Tibial artery (tissue), 4 donors: ENCODE results near the gene SLC16A14.
"Not testable (repeated sequence)": the region's sequence is repeated elsewhere in the genome, so short reads cannot be mapped to it uniquely, and the experiment has no call there.

Experiments
- DNase-seq, 2 donors: peaks; one replicate each; pipeline ENCODE4 v3.0.0-alpha.2; 2019
- H3K27ac ChIP-seq, 2 donors: fragments of 200-600 bp; sonication (generic) in 1 of 2; 1 replicate in 1 of 2; 2 replicates in 1 of 2; pipeline ENCODE4 v1.5.1; 2018 to 2019; ENCODE audit warnings: mild to moderate bottlenecking in 1 of 2
- H3K27me3 ChIP-seq, 2 donors: fragments of 200-600 bp; sonication (generic) in 1 of 2; one replicate each; pipeline versions ENCODE4 v1.5.1 to v1.6.0; 2016 to 2019
- H3K36me3 ChIP-seq, 3 donors: fragments of 200-600 bp; sonication (generic) in 2 of 3; one replicate each; pipeline ENCODE4 v1.5.1; 2016 to 2019; ENCODE audit warnings: mild to moderate bottlenecking in 2 of 3
- H3K4me1 ChIP-seq, 4 donors: fragments of 200-600 bp; sonication (generic) in 2 of 4; 1 replicate in 3 of 4; 2 replicates in 1 of 4; pipeline ENCODE4 v1.5.1; 2016 to 2019
- H3K4me3 ChIP-seq, 2 donors: fragments of 200-600 bp; sonication (generic) in 1 of 2; 1 replicate in 1 of 2; 2 replicates in 1 of 2; pipeline ENCODE4 v1.5.1; 2018 to 2019; ENCODE audit warnings: mild to moderate bottlenecking in 2 of 2
- H3K9me3 ChIP-seq, 3 donors: fragments of 200-600 bp; sonication (generic) in 1 of 3; one replicate each; pipeline ENCODE4 v1.5.1; 2016 to 2019
- intact Hi-C: fragments of 100-400 bp; cut with DNase I; formaldehyde crosslinking; loops from one replicate; pipeline ENCODE4 v1.15.0; 2023; ENCODE audit warnings: low total_unique reads
- TF ChIP-seq, protein P1 (sequence below), 2 experiments: fragments of 200-600 bp in 1 of 2; fragments of 450-650 bp in 1 of 2; IDR thresholded peaks; one replicate each; pipeline ENCODE4 v1.5.1; 2017 to 2019; ENCODE audit warnings: antibody characterized with exemption in 2 of 2, mild to moderate bottlenecking in 1 of 2, moderate library complexity in 1 of 2

The SLC16A14 gene

DNA sequence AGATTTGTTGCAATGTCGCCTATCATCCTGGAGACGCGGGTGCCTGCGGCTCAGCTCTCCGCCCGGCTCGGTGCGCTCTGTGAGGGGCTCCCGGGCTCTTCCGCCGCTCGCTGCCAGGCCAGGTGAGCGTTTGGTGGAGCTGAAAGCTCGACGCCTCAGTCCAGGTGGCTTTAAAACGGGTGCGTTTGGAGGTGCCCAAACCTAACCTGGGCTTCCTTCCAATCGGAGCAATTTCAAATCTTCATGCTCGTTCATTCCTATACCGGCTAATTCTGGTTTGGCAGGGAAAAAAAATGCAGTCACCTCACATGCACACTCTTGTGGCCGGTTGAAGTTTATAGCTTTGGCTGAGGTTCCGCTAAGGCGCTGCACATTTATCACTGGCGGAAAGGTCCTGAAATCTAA is at the start of gene SLC16A14:
Gene SLC16A14 (minus strand): TSS at position 274 of the 405 bp plus-strand sequence. CDS start 9,572 bp downstream, outside the sequence.
- H3K27ac ChIP-seq = peak within 1 kb of the TSS; percentile 46 to 64
- intact Hi-C loops = loop anchor here (5.0 kb wide), 1 partner anchor 89 kb away; no protein-coding TSS in a partner anchor

GRCh38 chr2:230106771-230107170 is 38.0 kb upstream of the SLC16A14 start:
- no peaks in the 10 kb centered on the region for H3K4me1 ChIP-seq
- H3K4me3 ChIP-seq = no peak overlapping the region
- H3K27ac ChIP-seq = no peak overlapping the region
- no peaks in the 10 kb centered on the region for H3K27me3 ChIP-seq
- no peak for DNase-seq
- no peaks in the 10 kb centered on the region for H3K9me3 ChIP-seq
- no peaks in the 10 kb centered on the region for H3K36me3 ChIP-seq
- intact Hi-C loops = no loop called here
- TF ChIP-seq, protein P1, sequence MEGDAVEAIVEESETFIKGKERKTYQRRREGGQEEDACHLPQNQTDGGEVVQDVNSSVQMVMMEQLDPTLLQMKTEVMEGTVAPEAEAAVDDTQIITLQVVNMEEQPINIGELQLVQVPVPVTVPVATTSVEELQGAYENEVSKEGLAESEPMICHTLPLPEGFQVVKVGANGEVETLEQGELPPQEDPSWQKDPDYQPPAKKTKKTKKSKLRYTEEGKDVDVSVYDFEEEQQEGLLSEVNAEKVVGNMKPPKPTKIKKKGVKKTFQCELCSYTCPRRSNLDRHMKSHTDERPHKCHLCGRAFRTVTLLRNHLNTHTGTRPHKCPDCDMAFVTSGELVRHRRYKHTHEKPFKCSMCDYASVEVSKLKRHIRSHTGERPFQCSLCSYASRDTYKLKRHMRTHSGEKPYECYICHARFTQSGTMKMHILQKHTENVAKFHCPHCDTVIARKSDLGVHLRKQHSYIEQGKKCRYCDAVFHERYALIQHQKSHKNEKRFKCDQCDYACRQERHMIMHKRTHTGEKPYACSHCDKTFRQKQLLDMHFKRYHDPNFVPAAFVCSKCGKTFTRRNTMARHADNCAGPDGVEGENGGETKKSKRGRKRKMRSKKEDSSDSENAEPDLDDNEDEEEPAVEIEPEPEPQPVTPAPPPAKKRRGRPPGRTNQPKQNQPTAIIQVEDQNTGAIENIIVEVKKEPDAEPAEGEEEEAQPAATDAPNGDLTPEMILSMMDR (IDR thresholded peaks at IDR 0.05) = no peak

More for the DNA sequence above, at the start of gene SLC16A14:
- Histone ChIP-seq H3K4me3 (peak within 1 kb of the TSS; percentile 63 to 65), H3K36me3 (no peaks in the 10 kb centered on the region), H3K4me1 (peaks cover 0 to 16% (median 8%) of the 10 kb centered on the region in 4 donors), H3K27me3 (no peaks in the 10 kb centered on the region), H3K9me3 (no peaks in the 10 kb centered on the region)
- no peak for DNase-seq
- TF ChIP-seq, protein P1 (IDR thresholded peaks at IDR 0.05) = no peak

DNA sequence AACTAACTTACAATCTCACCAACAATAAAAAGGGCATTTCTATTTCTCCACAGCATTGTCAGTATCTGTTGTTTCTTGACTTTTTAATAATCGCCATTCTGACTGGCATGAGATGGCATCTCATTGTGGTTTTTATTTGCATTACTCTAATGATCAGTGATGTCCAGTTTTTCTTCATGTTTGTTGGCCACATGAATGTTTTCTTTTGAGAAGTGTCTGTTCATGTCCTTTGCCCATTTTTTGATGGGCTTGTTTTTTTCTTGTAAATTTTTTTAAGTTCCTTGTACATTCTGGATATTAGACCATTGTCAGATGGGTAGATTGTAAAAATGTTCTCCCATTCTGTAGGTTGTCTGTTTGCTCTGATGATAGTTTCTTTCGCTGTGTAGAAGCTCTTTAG is 33.2 kb upstream of the SLC16A14 start:
- H3K9me3 ChIP-seq, H3K27me3 ChIP-seq, DNase-seq, H3K36me3 ChIP-seq, H3K4me3 ChIP-seq, H3K4me1 ChIP-seq, intact Hi-C loops, H3K27ac ChIP-seq: not testable (repeated sequence)

GRCh38 chr2:230097841-230098240 is 29.1 kb upstream of the SLC16A14 start:
- no peak overlapping the region for H3K4me3 ChIP-seq
- DNase-seq = no peak
- H3K27ac ChIP-seq = no peak overlapping the region
- no peaks in the 10 kb centered on the region for H3K4me1 ChIP-seq
- intact Hi-C loops = no loop called here
- no peaks in the 10 kb centered on the region for H3K27me3 ChIP-seq
- TF ChIP-seq, protein P1 (IDR thresholded peaks at IDR 0.05) = no peak
- no peaks in the 10 kb centered on the region for H3K36me3 ChIP-seq
- peaks cover 0 to 9% (median 0%) of the 10 kb centered on the region in 3 donors for H3K9me3 ChIP-seq

- Histone ChIP-seq H3K4me1 (no peaks in the 10 kb centered on the region), H3K9me3 (peaks cover 0 to 9% (median 0%) of the 10 kb centered on the region in 3 donors), H3K27ac (no peak overlapping the region), H3K27me3 (no peaks in the 10 kb centered on the region), H3K4me3 (no peak overlapping the region), H3K36me3 (no peaks in the 10 kb centered on the region)
- intact Hi-C loops = no loop called here
- no peak for DNase-seq
- TF ChIP-seq, protein P1 (IDR thresholded peaks at IDR 0.05) = no peak
These were observed 28.7 kb upstream of the SLC16A14 start for GRCh38 chr2:230097424-230097823.

- H3K4me1 ChIP-seq = no peaks in the 10 kb centered on the region
- H3K27ac ChIP-seq = no peak overlapping the region
- no peaks in the 10 kb centered on the region for H3K9me3 ChIP-seq
- H3K36me3 ChIP-seq = no peaks in the 10 kb centered on the region
- peaks cover 0 to 2% of the 10 kb centered on the region in 2 donors for H3K27me3 ChIP-seq
- H3K4me3 ChIP-seq = no peak overlapping the region
- intact Hi-C loops = no loop called here
- TF ChIP-seq, protein P1 (IDR thresholded peaks at IDR 0.05) = no peak
- no peak for DNase-seq
These were observed 22.2 kb upstream of the SLC16A14 start for GRCh38 chr2:230090967-230091366.
